Activated CD8-positive, alpha-beta memory T cell treated with anti-CD3 and anti-CD28 coated beads for 1 hour (primary cell): ENCODE data around the gene SULT1B1.
"Not testable (repeated sequence)": the region's sequence is repeated elsewhere in the genome, so short reads cannot be mapped to it uniquely, and the experiment has no call there.

Source experiments
- DNase-seq, 2 donors: peaks; one replicate each; pipeline ENCODE4 v3.0.0-alpha.2; 2020; ENCODE audit warnings: low read depth in 1 of 2; ENCODE audit errors: extremely low read depth in 1 of 2

The SULT1B1 gene

GRCh38 chr4:69760455-69760854 lies at the start of gene SULT1B1:
Gene SULT1B1 (minus strand): TSS chr4:69760620. CDS start chr4:69755217, 5,403 bp downstream.
- DNase-seq: peak in 1 of 2 donors; percentile 3

GRCh38 chr4:69800599-69800998 lies 40.2 kb upstream of the SULT1B1 start:
- no peak for DNase-seq

GRCh38 chr4:69799337-69799736 lies 38.9 kb upstream of the SULT1B1 start:
- no peak for DNase-seq

- no peak for DNase-seq
Observed at GRCh38 chr4:69793732-69794131, 33.3 kb upstream of the SULT1B1 start.

- DNase-seq: no peak
Observed at GRCh38 chr4:69787879-69788278, 27.5 kb upstream of the SULT1B1 start.

- no peak for DNase-seq
Observed at GRCh38 chr4:69786547-69786946, 26.1 kb upstream of the SULT1B1 start.

GRCh38 chr4:69785211-69785831 lies 24.9 kb upstream of the SULT1B1 start:
- DNase-seq: no peak

- no peak for DNase-seq
Observed at GRCh38 chr4:69782651-69783310, 22.4 kb upstream of the SULT1B1 start.

GRCh38 chr4:69781458-69782418 lies 21.3 kb upstream of the SULT1B1 start:
- no peak for DNase-seq

GRCh38 chr4:69780141-69780540 lies 19.7 kb upstream of the SULT1B1 start:
- no peak for DNase-seq

- no peak for DNase-seq
Observed at GRCh38 chr4:69776696-69777095, 16.3 kb upstream of the SULT1B1 start.

- no peak for DNase-seq
Observed at GRCh38 chr4:69775321-69775867, 15.0 kb upstream of the SULT1B1 start.

GRCh38 chr4:69773484-69773883 lies 13.1 kb upstream of the SULT1B1 start:
- DNase-seq: no peak

- DNase-seq: not testable (repeated sequence)
Observed at GRCh38 chr4:69768554-69768953, 8.1 kb upstream of the SULT1B1 start.

GRCh38 chr4:69765751-69766150 lies 5.3 kb upstream of the SULT1B1 start:
- no peak for DNase-seq

GRCh38 chr4:69764311-69764710 lies 3.9 kb upstream of the SULT1B1 start:
- DNase-seq: no peak

GRCh38 chr4:69763233-69763632 lies 2.8 kb upstream of the SULT1B1 start:
- DNase-seq: no peak

GRCh38 chr4:69759189-69759604 lies 1.2 kb downstream of the SULT1B1 start:
- DNase-seq: no peak

GRCh38 chr4:69757464-69757863 lies 3.0 kb downstream of the SULT1B1 start:
- no peak for DNase-seq

- DNase-seq: no peak
Observed at GRCh38 chr4:69754926-69755580, 5.4 kb downstream of the SULT1B1 start.

GRCh38 chr4:69753686-69754085 lies 6.7 kb downstream of the SULT1B1 start:
- DNase-seq: no peak
